GM23338 (cell line): Measurements from ENCODE around the gene DCLK3. TPM values are rescaled to one million over a fixed set of nuclear protein-coding genes. Genes with fewer than 3 reads are reported as not detected.
A peak's percentile ranks its signal among the peaks of the same experiment; 100 is the strongest.

Experiments used
- ATAC-seq: fragments of 200-7000 bp; cut with Tn5 transposase; 3 replicates; pipeline ENCODE4 v1.9.1; 2020
- DNase-seq: peaks from one replicate; pipeline ENCODE4 v3.0.0-alpha.2; 2015; ENCODE audit warnings: low spot score
- H2AFZ ChIP-seq: fragments of 200-600 bp; sonication (generic); 2 replicates; pipeline ENCODE4 v1.8.0; 2016; ENCODE audit warnings: antibody characterized with exemption, mild to moderate bottlenecking, moderate library complexity
- H3F3A ChIP-seq: fragments of 200-600 bp; sonication (generic); replicated peaks from 2 replicates; pipeline ENCODE4 v1.8.0; 2017; ENCODE audit warnings: antibody characterized with exemption, mixed run types, low read depth
- H3K27ac ChIP-seq: fragments of 200-600 bp; sonication (generic); 2 replicates; pipeline ENCODE4 v1.6.1; 2016; ENCODE audit warnings: low read depth
- H3K27me3 ChIP-seq: fragments of 200-600 bp; sonication (generic); 2 replicates; pipeline ENCODE4 v1.8.0; 2016; ENCODE audit warnings: mild to moderate bottlenecking, mixed run types, moderate library complexity; ENCODE audit not compliant: insufficient read depth
- H3K36me3 ChIP-seq: fragments of 200-600 bp; sonication (generic); 2 replicates; pipeline ENCODE4 v1.8.0; 2016; ENCODE audit warnings: mild to moderate bottlenecking; ENCODE audit not compliant: insufficient read depth
- H3K4me1 ChIP-seq: fragments of 200-600 bp; sonication (generic); 2 replicates; pipeline ENCODE4 v1.8.0; 2016; ENCODE audit warnings: mild to moderate bottlenecking, moderate library complexity; ENCODE audit not compliant: insufficient read depth
- H3K4me2 ChIP-seq: fragments of 200-600 bp; sonication (generic); 2 replicates; pipeline ENCODE4 v1.7.1; 2017; ENCODE audit warnings: mixed run types
- H3K4me3 ChIP-seq: fragments of 200-600 bp; sonication (generic); 2 replicates; pipeline ENCODE4 v1.6.1; 2016; ENCODE audit warnings: mixed run types
- H3K79me2 ChIP-seq: fragments of 200-600 bp; sonication (generic); replicated peaks from 2 replicates; pipeline ENCODE4 v1.8.0; 2017; ENCODE audit warnings: mild to moderate bottlenecking; ENCODE audit not compliant: insufficient read depth
- H3K9me2 ChIP-seq: fragments of 200-600 bp; sonication (generic); 2 replicates; pipeline ENCODE4 v1.8.0; 2017; ENCODE audit not compliant: insufficient read depth
- H4K20me1 ChIP-seq: fragments of 200-600 bp; sonication (generic); replicated peaks from 2 replicates; pipeline ENCODE4 v1.8.0; 2017; ENCODE audit warnings: mild to moderate bottlenecking; ENCODE audit not compliant: insufficient read depth
- H3K27ac Mint-ChIP-seq: 2 replicates; pipeline ENCODE4 v1.8.0; 2020; ENCODE audit warnings: inconsistent platforms, mild to moderate bottlenecking, moderate library complexity, mixed read lengths
- H3K27me3 Mint-ChIP-seq: 3 replicates; pipeline ENCODE4 v1.8.0; 2022; ENCODE audit warnings: low read depth, mild to moderate bottlenecking, moderate library complexity, mixed read lengths, inconsistent platforms; ENCODE audit not compliant: insufficient read depth, poor library complexity
- H3K36me3 Mint-ChIP-seq: 3 replicates; pipeline ENCODE4 v1.8.0; 2021; ENCODE audit warnings: low read depth, mild to moderate bottlenecking, inconsistent platforms, moderate library complexity, mixed read lengths
- H3K4me1 Mint-ChIP-seq: 3 replicates; pipeline ENCODE4 v1.8.0; 2020; ENCODE audit warnings: mild to moderate bottlenecking, inconsistent platforms, mixed read lengths
- H3K4me3 Mint-ChIP-seq: 3 replicates; pipeline ENCODE4 v1.8.0; 2021; ENCODE audit warnings: moderate library complexity, mild to moderate bottlenecking, inconsistent platforms, mixed read lengths
- H3K9me3 Mint-ChIP-seq: 3 replicates; pipeline ENCODE4 v1.8.0; 2020; ENCODE audit warnings: moderate library complexity, mild to moderate bottlenecking, inconsistent platforms, mixed read lengths
- CREB1 ChIP-seq: fragments of 250-450 bp; sonication (Bioruptor Pico); IDR thresholded peaks from 2 replicates; pipeline ENCODE4 v1.5.0; 2020; ENCODE audit warnings: low read depth, mild to moderate bottlenecking, moderate library complexity
- CTCF ChIP-seq, 2 experiments: fragments of 200-600 bp in 1 of 2; sonication (generic) in 1 of 2; conservative IDR thresholded peaks; 2 replicates each; pipeline versions ENCODE4 v1.5.1 to v1.6.1; 2016 to 2017; ENCODE audit warnings: antibody characterized with exemption in 2 of 2, low read depth in 2 of 2, mild to moderate bottlenecking in 2 of 2, moderate library complexity in 1 of 2
- ETS1 ChIP-seq: IDR thresholded peaks from 2 replicates; pipeline ENCODE4 v1.6.1; 2016; ENCODE audit warnings: antibody characterized with exemption
- EZH2 ChIP-seq: fragments of 200-600 bp; sonication (generic); IDR thresholded peaks from one replicate; pipeline ENCODE4 v1.8.0; 2017; ENCODE audit warnings: antibody characterized with exemption, mild to moderate bottlenecking, low read depth; ENCODE audit not compliant: unreplicated experiment
- EZH2phosphoT487 ChIP-seq: fragments of 200-600 bp; sonication (generic); IDR thresholded peaks from one replicate; pipeline ENCODE4 v1.8.1; 2018; ENCODE audit warnings: antibody characterized with exemption; ENCODE audit not compliant: unreplicated experiment
- JUNB ChIP-seq: IDR thresholded peaks from one replicate; pipeline ENCODE4 v1.6.1; 2016; ENCODE audit warnings: antibody characterized with exemption; ENCODE audit not compliant: unreplicated experiment
- NANOG ChIP-seq: IDR thresholded peaks from 2 replicates; pipeline ENCODE4 v1.6.1; 2016; ENCODE audit warnings: antibody characterized with exemption, borderline replicate concordance
- POLR2AphosphoS5 ChIP-seq: IDR thresholded peaks from 2 replicates; pipeline ENCODE4 v1.6.1; 2016; ENCODE audit warnings: antibody characterized with exemption, low read depth
- REST ChIP-seq: IDR thresholded peaks from one replicate; pipeline ENCODE4 v1.6.1; 2018; ENCODE audit warnings: antibody characterized with exemption; ENCODE audit not compliant: unreplicated experiment
- STAT1 ChIP-seq: IDR thresholded peaks from one replicate; pipeline ENCODE4 v1.6.1; 2016; ENCODE audit warnings: antibody characterized with exemption; ENCODE audit not compliant: unreplicated experiment
- ZNF114 ChIP-seq: fragments of 250-450 bp; sonication (Bioruptor Pico); IDR thresholded peaks from 2 replicates; pipeline ENCODE4 v1.5.0; 2020; ENCODE audit warnings: mild to moderate bottlenecking, moderate library complexity
- ZNF331 ChIP-seq: fragments of 250-450 bp; sonication (Bioruptor Pico); IDR thresholded peaks from 2 replicates; pipeline ENCODE4 v1.5.0; 2020; ENCODE audit warnings: low read depth, mild to moderate bottlenecking, moderate library complexity
- polyA plus RNA-seq: library from polyadenylated mRNA; unstranded; fragments of >200 nt; fragmentation: Nextera tagmentation; extraction: Ambion mirVana; gene quantifications from 2 replicates; pipeline ENCODE4 v1.2.1, GENCODE V29; 2016
- total RNA-seq: library from RNA; depleted of rRNA; stranded (reverse); fragments of >200 nt; shearing (Covaris generic); gene quantifications from 2 replicates; pipeline ENCODE4 v1.2.3, GENCODE V29; 2014

Gene DCLK3
- total and polyA plus RNA-seq, 2 experiments from 2014 or later, result 0.40 to 0.66 TPM

- H3K9me3 Mint-ChIP-seq, result no peaks in the 10 kb centered on the region
- no peak for DNase-seq
These were observed 22.9 kb upstream of the DCLK3 start for GRCh38 chr3:36786921-36787890.

GRCh38 chr3:36784138-36784635, 19.8 kb upstream of the DCLK3 start:
- no peak overlapping the region for H3K4me3 ChIP-seq
- H3K4me2 ChIP-seq, result no peak overlapping the region
- Mint-ChIP-seq H3K9me3 (no peaks in the 10 kb centered on the region), H3K27me3 (no peaks in the 10 kb centered on the region), H3K36me3 (no peaks in the 10 kb centered on the region), H3K4me3 (no peak overlapping the region), H3K27ac (no peak overlapping the region; the same call in 1 of the 2 replicates), H3K4me1 (no peaks in the 10 kb centered on the region)
- no peak for ATAC-seq
- H3K36me3 ChIP-seq, result no peaks in the 10 kb centered on the region
- DNase-seq, result no peak
- H3K4me1 ChIP-seq, result no peaks in the 10 kb centered on the region
- H3K27me3 ChIP-seq, result no peaks in the 10 kb centered on the region
- H3K79me2 ChIP-seq, result no peaks in the 10 kb centered on the region
- no peaks in the 10 kb centered on the region for H3K9me2 ChIP-seq
- H2AFZ ChIP-seq, result peak overlapping the region; percentile 69; the same call in 1 of the 2 replicates
- TF ChIP-seq CTCF (conservative IDR thresholded peaks at IDR 0.05; ENCODE audit: low read depth in 2 of 2) (no peak), STAT1 (no peak), ZNF331 (no peak), REST (no peak), NANOG (no peak), EZH2phosphoT487 (no peak), ETS1 (no peak), EZH2 (no peak), POLR2AphosphoS5 (no peak), ZNF114 (CRISPR knock-in tag) (no peak)
- H3K27ac ChIP-seq, result no peak overlapping the region
- no peaks in the 10 kb centered on the region for H3F3A ChIP-seq
- H4K20me1 ChIP-seq, result no peaks in the 10 kb centered on the region

More at GRCh38 chr3:36786921-36787890, 22.9 kb upstream of the DCLK3 start:
- Histone ChIP-seq H4K20me1 (no peaks in the 10 kb centered on the region), H3K36me3 (no peaks in the 10 kb centered on the region), H3K27ac (no peak overlapping the region), H3K4me1 (no peaks in the 10 kb centered on the region), H3K9me2 (no peaks in the 10 kb centered on the region), H3K4me3 (no peak overlapping the region), H2AFZ (peak overlapping the region; percentile 59; the same call in 1 of the 2 replicates), H3K4me2 (no peak overlapping the region), H3F3A (no peaks in the 10 kb centered on the region), H3K27me3 (no peaks in the 10 kb centered on the region), H3K79me2 (no peaks in the 10 kb centered on the region)
- Mint-ChIP-seq H3K4me1 (peaks cover 2% of the 10 kb centered on the region; the same call in 1 of the 3 replicates), H3K36me3 (no peaks in the 10 kb centered on the region), H3K27me3 (peaks cover 2% of the 10 kb centered on the region), H3K4me3 (no peak overlapping the region), H3K27ac (no peak overlapping the region)
- TF ChIP-seq CREB1 (CRISPR knock-in tag), result no peak
- TF ChIP-seq ZNF114 (CRISPR knock-in tag), result no peak
- TF ChIP-seq ETS1, result no peak
- no peak for TF ChIP-seq POLR2AphosphoS5
- no peak for TF ChIP-seq JUNB
- TF ChIP-seq EZH2phosphoT487, result no peak
- TF ChIP-seq STAT1, result no peak
- no peak for TF ChIP-seq NANOG
- ATAC-seq, result no peak
